H1 (cell line): ENCODE data around the gene SPG7. TPM values are rescaled to one million over a fixed set of nuclear protein-coding genes. Genes with fewer than 3 reads are reported as not detected.

Source experiments
- CTCF ChIA-PET: fragments of 300-600 bp; sonication (Branson Sonifier 250); formaldehyde crosslinking; loops from one replicate; lab custom pipeline; 2021; ENCODE audit not compliant: partially characterized antibody; lab: Charles Lee
- POLR2A ChIA-PET: fragments of 300-600 bp; sonication (Branson Sonifier 250); formaldehyde crosslinking; loops from one replicate; lab custom pipeline; 2021; ENCODE audit warnings: inconsistent platforms; ENCODE audit not compliant: partially characterized antibody; lab: Charles Lee
- DNase-seq, 2 experiments: peaks; one replicate each; pipeline versions ENCODE4 v3.0.0 to v3.0.0-alpha.2; 2010 to 2022; ENCODE audit warnings: low spot score in 2 of 2, low read depth in 1 of 2, mixed read lengths in 1 of 2
- FAIRE-seq: peaks from 2 replicates; lab custom pipeline; 2011; peaks lifted over from hg19 to GRCh38; lab: Jason Lieb, UNC
- H2AFZ ChIP-seq: 2 replicates; pipeline ENCODE4 v1.8.1; 2012; ENCODE audit warnings: low read length, inconsistent platforms
- H2AK5ac ChIP-seq: 2 replicates; pipeline ENCODE4 v1.6.1; 2013; ENCODE audit warnings: low read depth, low read length
- H2BK120ac ChIP-seq: replicated peaks from 2 replicates; pipeline ENCODE3; 2013; ENCODE audit warnings: low read depth, low read length, inconsistent platforms
- H2BK12ac ChIP-seq: 2 replicates; pipeline ENCODE4 v1.6.1; 2013; ENCODE audit warnings: low read depth, low read length
- H2BK15ac ChIP-seq: 2 replicates; pipeline ENCODE4 v1.6.1; 2013; ENCODE audit warnings: low read length
- H2BK20ac ChIP-seq: 2 replicates; pipeline ENCODE4 v1.6.1; 2013; ENCODE audit warnings: low read length
- H2BK5ac ChIP-seq: 2 replicates; pipeline ENCODE4 v1.6.1; 2013; ENCODE audit warnings: low read depth, low read length
- H3K14ac ChIP-seq: 2 replicates; pipeline ENCODE4 v1.6.1; 2013; ENCODE audit warnings: inconsistent platforms; ENCODE audit not compliant: insufficient read length
- H3K18ac ChIP-seq: 2 replicates; pipeline ENCODE4 v1.6.1; 2013; ENCODE audit warnings: low read length; ENCODE audit errors: extremely low read depth
- H3K23ac ChIP-seq: 2 replicates; pipeline ENCODE4 v1.6.1; 2013; ENCODE audit warnings: inconsistent platforms; ENCODE audit not compliant: insufficient read length
- H3K23me2 ChIP-seq: 2 replicates; pipeline ENCODE4 v1.6.1; 2013; ENCODE audit warnings: low read depth, low read length
- H3K27ac ChIP-seq: 2 replicates; pipeline ENCODE4 v1.6.1; 2011; ENCODE audit warnings: low read depth, low read length, inconsistent platforms
- H3K27me3 ChIP-seq, 4 experiments: replicated peaks in 1 of 4; 1 replicate in 1 of 4; 2 replicates in 3 of 4; pipeline versions ENCODE4 v1.6.1 to v1.8.1; 2011 to 2013; ENCODE audit warnings: low read length in 3 of 4, mild to moderate bottlenecking in 3 of 4, inconsistent platforms in 2 of 4, mixed read lengths in 2 of 4, moderate library complexity in 1 of 4; ENCODE audit not compliant: control insufficient read depth in 3 of 4, insufficient read depth in 3 of 4; ENCODE audit errors: extremely low read depth in 1 of 4
- H3K36me3 ChIP-seq, 4 experiments: 2 replicates each; pipeline versions ENCODE4 v1.6.1 to v1.8.1; 2011 to 2013; ENCODE audit warnings: mild to moderate bottlenecking in 4 of 4, low read length in 3 of 4, moderate library complexity in 2 of 4, control low read depth in 1 of 4, inconsistent platforms in 1 of 4; ENCODE audit not compliant: insufficient read depth in 4 of 4, control insufficient read depth in 2 of 4
- H3K4ac ChIP-seq: replicated peaks from 2 replicates; pipeline ENCODE3; 2013; ENCODE audit warnings: low read length, low read depth, mixed read lengths, inconsistent platforms; ENCODE audit not compliant: insufficient read length
- H3K4me1 ChIP-seq, 4 experiments: replicated peaks in 1 of 4; 1 replicate in 1 of 4; 2 replicates in 3 of 4; pipeline versions ENCODE4 v1.6.1 to v1.8.1; 2011 to 2013; ENCODE audit warnings: low read length in 3 of 4, inconsistent platforms in 2 of 4, mixed read lengths in 1 of 4; ENCODE audit not compliant: insufficient read depth in 4 of 4, control insufficient read depth in 3 of 4
- H3K4me2 ChIP-seq, 2 experiments: 2 replicates each; pipeline versions ENCODE4 v1.6.1 to v1.8.1; 2011 to 2013; ENCODE audit warnings: low read depth in 2 of 2, low read length in 2 of 2, control low read depth in 1 of 2, inconsistent platforms in 1 of 2, mild to moderate bottlenecking in 1 of 2; ENCODE audit not compliant: insufficient read depth in 1 of 2
- H3K4me3 ChIP-seq, 4 experiments: fragments of 200-600, 300-600 bp in 1 of 4; sonication (generic), shearing (Covaris generic), sonication (Bioruptor Twin) in 1 of 4; 2 replicates each; pipeline versions ENCODE4 v1.5.1 to v1.8.1; 2011 to 2016; ENCODE audit warnings: low read length in 4 of 4, low read depth in 3 of 4, control low read depth in 2 of 4, inconsistent platforms in 2 of 4, mild to moderate bottlenecking in 2 of 4, mixed read lengths in 1 of 4, moderate library complexity in 1 of 4; ENCODE audit not compliant: insufficient read depth in 2 of 4; ENCODE audit errors: extremely low read depth in 1 of 4
- H3K56ac ChIP-seq: replicated peaks from 2 replicates; pipeline ENCODE3; 2013; ENCODE audit warnings: low read depth, mild to moderate bottlenecking, mixed read lengths, low read length, inconsistent platforms; ENCODE audit not compliant: insufficient read length
- H3K79me1 ChIP-seq: 2 replicates; pipeline ENCODE4 v1.6.1; 2013; ENCODE audit warnings: low read depth, low read length, control low read depth
- H3K79me2 ChIP-seq, 2 experiments: 2 replicates each; pipeline versions ENCODE4 v1.6.1 to v1.8.1; 2012 to 2013; ENCODE audit warnings: low read length in 2 of 2, mild to moderate bottlenecking in 2 of 2, inconsistent platforms in 1 of 2; ENCODE audit not compliant: insufficient read depth in 2 of 2, control insufficient read depth in 1 of 2
- H3K9ac ChIP-seq, 4 experiments: replicated peaks in 1 of 4; 1 replicate in 1 of 4; 2 replicates in 3 of 4; pipeline versions ENCODE4 v1.6.1 to v1.8.1; 2011 to 2013; ENCODE audit warnings: low read depth in 3 of 4, low read length in 3 of 4, control low read depth in 2 of 4, mild to moderate bottlenecking in 2 of 4, moderate library complexity in 2 of 4, inconsistent platforms in 1 of 4; ENCODE audit errors: extremely low read depth in 1 of 4
- H3K9me3 ChIP-seq, 2 experiments: 2 replicates each; pipeline versions ENCODE4 v1.6.1 to v1.8.1; 2012 to 2013; ENCODE audit warnings: mild to moderate bottlenecking in 2 of 2, moderate library complexity in 2 of 2, control low read depth in 1 of 2, inconsistent platforms in 1 of 2, low read depth in 1 of 2, low read length in 1 of 2, mixed read lengths in 1 of 2; ENCODE audit not compliant: insufficient read depth in 2 of 2
- H4K20me1 ChIP-seq, 2 experiments: replicated peaks in 1 of 2; 2 replicates each; pipeline versions ENCODE3 to v1.8.1; 2011 to 2013; ENCODE audit warnings: inconsistent platforms in 2 of 2, low read length in 2 of 2, mild to moderate bottlenecking in 1 of 2; ENCODE audit not compliant: insufficient read depth in 2 of 2, control insufficient read depth in 1 of 2
- H4K5ac ChIP-seq: 2 replicates; pipeline ENCODE4 v1.6.1; 2013; ENCODE audit warnings: low read length, low read depth, mixed read lengths, inconsistent platforms; ENCODE audit not compliant: insufficient read length
- H4K8ac ChIP-seq: 2 replicates; pipeline ENCODE4 v1.8.0; 2013; ENCODE audit warnings: mild to moderate bottlenecking, moderate library complexity, low read length, inconsistent platforms; ENCODE audit not compliant: insufficient read depth; ENCODE audit errors: extremely low read depth
- H4K91ac ChIP-seq: replicated peaks from 2 replicates; pipeline ENCODE3; 2013; ENCODE audit warnings: low read length, mixed read lengths, inconsistent platforms; ENCODE audit not compliant: insufficient read length
- SIN3A ChIP-seq, 2 experiments: IDR thresholded peaks in 1 of 2; conservative IDR thresholded peaks in 1 of 2; 2 replicates each; pipeline ENCODE4 v1.6.1; 2011 to 2012; ENCODE audit warnings: low read length in 2 of 2, improper control_type of control experiment in 1 of 2, low read depth in 1 of 2, mild to moderate bottlenecking in 1 of 2
- WGBS, 2 experiments: shearing (Covaris generic) in 1 of 2; methylation state at CpG; one replicate each; pipeline versions ENCODE4 v1.1.6 to v1.1.7; 2013 to 2015; ENCODE audit warnings: low lambda C conversion rate in 2 of 2, mixed read lengths in 2 of 2, inconsistent platforms in 1 of 2, low coverage in 1 of 2, missing lambda C conversion rate in 1 of 2; ENCODE audit not compliant: insufficient replicate concordance in 2 of 2, insufficient coverage in 1 of 2, insufficient read length in 1 of 2; ENCODE audit errors: extremely low coverage in 1 of 2, missing lambda C conversion rate in 1 of 2; 5-methylcytosine and 5-hydroxymethylcytosine counted together
- polyA plus RNA-seq, 7 experiments: library from polyadenylated mRNA; depleted of rRNA in 3 of 7; stranded (reverse) in 5 of 7; unstranded in 2 of 7; fragments of >200 nt in 5 of 7; fragments of 200-250 nt in 2 of 7; gene quantifications; 1 replicate in 5 of 7; 2 replicates in 1 of 7; 4 replicates in 1 of 7; pipeline versions ENCODE4 v1.2.1 to v1.2.3, GENCODE V29; 2011 to 2013; ENCODE audit warnings: missing spikeins in 2 of 7, mixed read lengths in 2 of 7
- total RNA-seq: library from RNA; stranded (reverse); fragmentation: NEBNext Ultra II Directional; extraction: Animal tissue kit (Norgen Biotek cat#: 25700); gene quantifications from 2 replicates; pipeline ENCODE4 v1.2.1, GENCODE V29; 2021

Gene SPG7
- total and polyA plus RNA-seq, 2 of the 8 experiments (the other 6 are each of a cell fraction or from before 2014, with no cell fraction given) = 72.1 to 113 TPM

DNA sequence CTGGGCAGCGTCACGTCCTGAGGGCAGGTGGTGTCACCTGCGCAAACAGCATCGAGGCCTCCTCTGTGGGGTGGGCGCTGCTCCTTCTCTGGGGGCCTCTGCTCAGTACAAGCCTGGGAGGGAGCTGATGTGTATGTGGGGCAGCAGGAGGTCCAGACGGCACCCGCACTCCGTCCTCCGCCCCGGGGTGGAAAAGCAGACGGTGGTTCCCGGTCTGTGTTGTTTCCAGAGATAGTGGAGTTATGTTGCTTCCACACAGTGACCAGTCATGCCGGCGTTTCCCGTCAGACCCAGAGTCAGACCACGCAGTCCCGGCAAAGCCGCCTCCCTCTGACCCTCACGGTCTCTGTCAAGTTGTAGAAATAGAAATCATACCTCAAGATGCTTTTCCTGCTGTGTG lies 38.6 kb downstream of the SPG7 start:
- WGBS, 2 experiments = 93% methylated on average over 19 of the region's 19 CpGs; no CpG with 5 or more reads in 1 of the 2 experiments
- peaks cover 0 to 10% of the 10 kb centered on the region in 2 experiments for H4K20me1 ChIP-seq
- no peaks in the 10 kb centered on the region for H3K23me2 ChIP-seq
- TF ChIP-seq SIN3A (conservative IDR thresholded peaks at IDR 0.05 in 1 of 2, IDR thresholded peaks at IDR 0.05 in 1 of 2; ENCODE audit: low read depth in 1 of 2, low read length in 2 of 2) = no peak
- no peak overlapping the region for H4K5ac ChIP-seq
- H4K91ac ChIP-seq = no peak overlapping the region
- no peak overlapping the region for H3K4me2 ChIP-seq
- ChIA-PET CTCF (interaction anchor here (0.9 to 1.5 kb wide), 2 partner anchors 11 to 190 kb away, joined by 3 to 6 read pairs; no protein-coding TSS in a partner anchor), POLR2A (interaction anchor here (0.8 to 1.8 kb wide), 5 partner anchors 13 to 335 kb away, joined by 3 to 7 read pairs (median 4); no protein-coding TSS in a partner anchor)
- H3K4ac ChIP-seq = no peak overlapping the region
- H2BK120ac ChIP-seq = no peak overlapping the region
- H3K27me3 ChIP-seq = no peaks in the 10 kb centered on the region
- H3K27ac ChIP-seq = no peak overlapping the region
- H3K79me1 ChIP-seq = peaks cover 4% of the 10 kb centered on the region; the same call in 1 of the 2 replicates
- H3K56ac ChIP-seq = no peak overlapping the region
- H2AFZ ChIP-seq = no peak overlapping the region
- no peaks in the 10 kb centered on the region for H3K9me3 ChIP-seq
- H3K23ac ChIP-seq = no peak overlapping the region
- no peak overlapping the region for H3K14ac ChIP-seq
- H2BK15ac ChIP-seq = no peak overlapping the region
- no peaks in the 10 kb centered on the region for H3K4me1 ChIP-seq
- no peaks in the 10 kb centered on the region for H3K79me2 ChIP-seq
- no peak overlapping the region for H4K8ac ChIP-seq
- no peak overlapping the region for H2AK5ac ChIP-seq
- no peak overlapping the region for H2BK12ac ChIP-seq
- no peak overlapping the region for H2BK20ac ChIP-seq
- H3K4me3 ChIP-seq = no peak overlapping the region
- no peak overlapping the region for H3K18ac ChIP-seq
- DNase-seq = no peak
- peaks cover 14 to 37% (median 32%) of the 10 kb centered on the region in 4 experiments for H3K36me3 ChIP-seq
- no peak overlapping the region for H3K9ac ChIP-seq
- FAIRE-seq = no peak
- H2BK5ac ChIP-seq = no peak overlapping the region
